Trophoblast cell (in vitro differentiated cells and primary cell): Measurements from ENCODE around the gene KLHL12.

ENCODE experiments used
- DNase-seq, 2 donors: peaks; one replicate each; pipeline ENCODE4 v3.0.0-alpha.2; 2016
- H2AFZ ChIP-seq: 2 replicates; pipeline ENCODE4 v1.6.1; 2013; ENCODE audit warnings: low read length, moderate library complexity, mild to moderate bottlenecking; ENCODE audit not compliant: insufficient read depth, poor library complexity
- H2AK5ac ChIP-seq: 2 replicates; pipeline ENCODE4 v1.6.1; 2013; ENCODE audit warnings: mild to moderate bottlenecking, low read length
- H2BK120ac ChIP-seq: 2 replicates; pipeline ENCODE4 v1.6.1; 2013; ENCODE audit warnings: low read length, mild to moderate bottlenecking, moderate library complexity; ENCODE audit not compliant: insufficient read depth, poor library complexity
- H2BK12ac ChIP-seq: 2 replicates; pipeline ENCODE4 v1.6.1; 2013; ENCODE audit warnings: mild to moderate bottlenecking, low read length, moderate library complexity
- H2BK5ac ChIP-seq: 2 replicates; pipeline ENCODE4 v1.6.1; 2013; ENCODE audit warnings: low read length, low read depth, moderate library complexity, mild to moderate bottlenecking; ENCODE audit not compliant: poor library complexity
- H3K14ac ChIP-seq: 2 replicates; pipeline ENCODE4 v1.6.1; 2013; ENCODE audit warnings: mild to moderate bottlenecking, low read length
- H3K18ac ChIP-seq: 2 replicates; pipeline ENCODE4 v1.6.1; 2013; ENCODE audit warnings: mild to moderate bottlenecking, low read length
- H3K23ac ChIP-seq: 2 replicates; pipeline ENCODE4 v1.6.1; 2013; ENCODE audit warnings: low read length
- H3K27ac ChIP-seq: 2 replicates; pipeline ENCODE4 v1.5.1; 2013; ENCODE audit warnings: low read depth, mild to moderate bottlenecking, inconsistent platforms, low read length, moderate library complexity
- H3K27me3 ChIP-seq: 2 replicates; pipeline ENCODE4 v1.6.1; 2013; ENCODE audit warnings: inconsistent platforms, mild to moderate bottlenecking, low read length, moderate library complexity; ENCODE audit not compliant: insufficient read depth
- H3K36me3 ChIP-seq, 2 experiments: 1 replicate in 1 of 2; 2 replicates in 1 of 2; pipeline ENCODE4 v1.6.1; 2013; ENCODE audit warnings: low read length in 2 of 2, mild to moderate bottlenecking in 2 of 2, moderate library complexity in 1 of 2; ENCODE audit not compliant: insufficient read depth in 2 of 2, control insufficient read depth in 1 of 2
- H3K4ac ChIP-seq: 2 replicates; pipeline ENCODE4 v1.6.1; 2013; ENCODE audit warnings: low read depth, mild to moderate bottlenecking, low read length, moderate library complexity
- H3K4me1 ChIP-seq, 2 experiments: 1 replicate in 1 of 2; 2 replicates in 1 of 2; pipeline ENCODE4 v1.6.1; 2013; ENCODE audit warnings: low read length in 2 of 2, mild to moderate bottlenecking in 2 of 2, moderate library complexity in 1 of 2; ENCODE audit not compliant: insufficient read depth in 2 of 2, control insufficient read depth in 1 of 2
- H3K4me2 ChIP-seq: 2 replicates; pipeline ENCODE4 v1.6.1; 2013; ENCODE audit warnings: inconsistent platforms, mild to moderate bottlenecking, low read length, moderate library complexity
- H3K4me3 ChIP-seq: 2 replicates; pipeline ENCODE4 v1.5.1; 2013; ENCODE audit warnings: mild to moderate bottlenecking, low read depth, low read length, inconsistent platforms
- H3K79me1 ChIP-seq: one replicate; pipeline ENCODE4 v1.6.1; 2013; ENCODE audit warnings: low read length
- H3K79me2 ChIP-seq: 2 replicates; pipeline ENCODE4 v1.6.1; 2013; ENCODE audit warnings: low read length, mild to moderate bottlenecking; ENCODE audit not compliant: control insufficient read depth, insufficient read depth, poor library complexity
- H3K9ac ChIP-seq: 2 replicates; pipeline ENCODE4 v1.6.1; 2013; ENCODE audit warnings: mild to moderate bottlenecking, low read length
- H3K9me3 ChIP-seq: 2 replicates; pipeline ENCODE4 v1.6.1; 2013; ENCODE audit warnings: low read depth, mild to moderate bottlenecking, control low read depth, inconsistent platforms, low read length; ENCODE audit not compliant: insufficient read depth
- H4K12ac ChIP-seq: 2 replicates; pipeline ENCODE4 v1.6.1; 2013; ENCODE audit warnings: low read depth, mild to moderate bottlenecking, low read length, moderate library complexity
- H4K8ac ChIP-seq: 2 replicates; pipeline ENCODE4 v1.6.1; 2013; ENCODE audit warnings: low read depth, mild to moderate bottlenecking, low read length, moderate library complexity
- H4K91ac ChIP-seq: one replicate; pipeline ENCODE4 v1.6.1; 2013; ENCODE audit warnings: low read depth, mild to moderate bottlenecking, low read length, moderate library complexity
- WGBS: extraction: QIAGEN DNeasy Blood & Tissue Kit; methylation state at CpG from one replicate; pipeline ENCODE4 v1.1.7; 2013; ENCODE audit warnings: missing lambda C conversion rate; ENCODE audit not compliant: insufficient read length, insufficient coverage; ENCODE audit errors: extremely low coverage; 5-methylcytosine and 5-hydroxymethylcytosine counted together

The KLHL12 gene

DNA sequence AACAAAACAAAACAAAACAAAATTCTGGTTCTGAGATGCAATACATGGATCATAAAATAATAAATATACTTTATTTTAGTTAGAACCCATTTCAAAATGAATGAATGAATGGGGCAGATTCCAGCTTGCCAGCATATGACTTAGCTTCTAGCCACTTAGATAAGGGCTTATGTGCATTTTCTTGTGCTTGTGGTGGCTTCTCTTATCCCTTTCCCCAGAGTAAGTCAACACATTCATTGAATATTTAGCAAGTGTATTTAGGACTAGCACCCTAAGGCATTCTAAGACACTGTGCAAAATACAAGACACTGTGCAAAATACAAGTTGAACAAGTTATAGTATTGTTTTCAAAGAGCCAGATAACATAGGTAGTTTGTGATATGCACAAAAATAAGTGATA is 26.4 kb upstream of the KLHL12 start:
- Histone ChIP-seq H3K9ac (no peak overlapping the region), H3K79me2 (peaks cover 9% of the 10 kb centered on the region), H2AFZ (no peak overlapping the region), H3K23ac (no peak overlapping the region), H2BK120ac (no peak overlapping the region), H3K4me1 (peaks cover 0 to 5% of the 10 kb centered on the region in 2 experiments), H3K27me3 (no peaks in the 10 kb centered on the region), H3K79me1 (peaks cover 7% of the 10 kb centered on the region), H2BK12ac (no peak overlapping the region), H4K91ac (no peak overlapping the region), H3K4me2 (no peak overlapping the region), H3K18ac (no peak overlapping the region), H3K9me3 (no peaks in the 10 kb centered on the region), H3K27ac (no peak overlapping the region), H3K14ac (no peak overlapping the region), H4K8ac (no peak overlapping the region), H3K36me3 (peaks cover 11 to 22% of the 10 kb centered on the region in 2 experiments), H2BK5ac (no peak overlapping the region), H3K4me3 (no peak overlapping the region), H4K12ac (no peak overlapping the region), H2AK5ac (no peak overlapping the region), H3K4ac (no peak overlapping the region)
- peak; percentile 40 to 71 for DNase-seq

DNA sequence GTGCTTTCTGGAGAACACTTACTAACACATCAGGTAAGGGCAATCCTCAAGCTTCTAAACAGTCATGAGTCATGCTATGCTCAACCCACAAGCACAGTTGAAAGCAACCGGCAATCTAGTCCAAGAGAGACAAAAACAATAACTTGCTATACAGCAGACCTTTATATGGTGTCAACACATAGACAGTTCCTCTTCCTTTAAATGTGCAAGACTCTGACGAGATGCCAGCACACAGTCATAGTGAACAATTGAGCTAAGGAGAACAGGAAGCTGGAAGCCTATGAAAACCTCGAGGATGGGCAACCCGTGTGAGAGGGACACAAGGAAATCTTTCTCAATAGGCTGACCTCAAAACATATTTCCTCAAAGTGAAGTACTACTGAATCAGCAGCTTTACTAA is 25.8 kb upstream of the KLHL12 start:
- Histone ChIP-seq H2BK120ac (no peak overlapping the region), H3K9me3 (no peaks in the 10 kb centered on the region)
- no CpG with 5 or more reads among the region's 4 CpGs for WGBS

DNA sequence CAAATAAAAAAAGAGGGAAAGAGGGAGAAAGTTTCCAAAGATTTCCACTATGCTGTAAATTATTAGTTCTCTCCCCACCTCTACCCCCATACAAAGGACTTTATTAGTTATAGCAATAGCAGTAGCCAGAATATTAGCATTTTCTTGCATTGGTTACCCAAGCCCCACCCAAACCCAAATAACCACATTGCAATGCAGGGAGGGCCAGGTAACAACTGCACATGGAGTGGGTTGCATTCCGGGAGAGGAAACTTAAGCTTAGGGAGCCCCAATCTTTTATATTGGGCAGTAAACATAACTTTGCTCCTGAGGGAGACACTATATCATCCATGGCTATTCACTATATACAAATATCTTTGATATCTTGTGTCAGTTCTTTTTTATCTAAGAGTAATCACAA is 25.1 kb upstream of the KLHL12 start:
- no peak overlapping the region for H2BK120ac ChIP-seq
- WGBS, result no CpG with 5 or more reads among the region's 1 CpG
- H2AK5ac ChIP-seq, result no peak overlapping the region
- H2AFZ ChIP-seq, result no peak overlapping the region
- peak overlapping the region; percentile 67 for H3K4ac ChIP-seq
- H3K4me1 ChIP-seq, result peaks cover 0 to 3% of the 10 kb centered on the region in 2 experiments
- no peak overlapping the region for H3K4me3 ChIP-seq
- H3K9me3 ChIP-seq, result no peaks in the 10 kb centered on the region
- no peak overlapping the region for H4K8ac ChIP-seq
- H3K27me3 ChIP-seq, result no peaks in the 10 kb centered on the region
- no peak overlapping the region for H3K18ac ChIP-seq
- no peak overlapping the region for H2BK12ac ChIP-seq
- H3K4me2 ChIP-seq, result no peak overlapping the region
- H3K27ac ChIP-seq, result no peak overlapping the region
- no peak overlapping the region for H3K9ac ChIP-seq
- H3K14ac ChIP-seq, result no peak overlapping the region
- no peak overlapping the region for H3K23ac ChIP-seq
- H4K91ac ChIP-seq, result no peak overlapping the region
- no peak for DNase-seq
- peaks cover 14 to 27% of the 10 kb centered on the region in 2 experiments for H3K36me3 ChIP-seq
- no peaks in the 10 kb centered on the region for H3K79me1 ChIP-seq
- no peak overlapping the region for H2BK5ac ChIP-seq
- H3K79me2 ChIP-seq, result peaks cover 2% of the 10 kb centered on the region
- H4K12ac ChIP-seq, result no peak overlapping the region

More for the DNA sequence above, 25.8 kb upstream of the KLHL12 start:
- H3K4me3 ChIP-seq, result no peak overlapping the region
- H3K4me2 ChIP-seq, result no peak overlapping the region
- H3K23ac ChIP-seq, result no peak overlapping the region
- peaks cover 6% of the 10 kb centered on the region for H3K79me2 ChIP-seq
- no peak overlapping the region for H3K14ac ChIP-seq
- H3K36me3 ChIP-seq, result peaks cover 14 to 27% of the 10 kb centered on the region in 2 experiments
- peaks cover 0 to 5% of the 10 kb centered on the region in 2 experiments for H3K4me1 ChIP-seq
- H3K9ac ChIP-seq, result no peak overlapping the region
- H2AFZ ChIP-seq, result no peak overlapping the region
- no peak overlapping the region for H4K91ac ChIP-seq
- H3K4ac ChIP-seq, result no peak overlapping the region
- no peak overlapping the region for H2BK12ac ChIP-seq
- no peaks in the 10 kb centered on the region for H3K27me3 ChIP-seq
- no peak overlapping the region for H2AK5ac ChIP-seq
- H3K79me1 ChIP-seq, result peaks cover 4% of the 10 kb centered on the region
- H3K27ac ChIP-seq, result no peak overlapping the region
- no peak overlapping the region for H3K18ac ChIP-seq
- no peak overlapping the region for H4K8ac ChIP-seq
- H2BK5ac ChIP-seq, result no peak overlapping the region
- H4K12ac ChIP-seq, result no peak overlapping the region
- DNase-seq, result peak; percentile 31 to 59

DNA sequence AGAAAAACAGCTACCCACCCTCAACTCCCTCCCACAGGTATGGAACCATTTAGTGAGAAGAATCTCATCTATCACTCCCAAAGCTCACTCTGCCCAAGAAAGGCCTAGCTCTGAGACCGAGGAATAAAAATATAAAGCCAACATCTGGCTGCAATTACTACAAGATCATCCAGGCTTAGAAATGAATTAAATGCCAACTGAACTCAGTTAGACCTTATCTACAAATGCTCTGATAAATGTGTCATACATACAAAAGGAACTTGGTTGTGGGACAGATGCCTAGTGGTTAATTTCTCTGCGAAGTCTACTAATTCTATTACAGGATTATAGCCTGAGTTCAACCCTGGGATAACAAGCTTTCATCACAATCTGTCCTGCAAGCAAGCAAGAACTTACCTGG is 24.4 kb upstream of the KLHL12 start:
- Histone ChIP-seq H2AK5ac (no peak overlapping the region), H2BK12ac (no peak overlapping the region), H3K14ac (no peak overlapping the region), H3K4me3 (no peak overlapping the region), H3K4ac (no peak overlapping the region), H3K9ac (no peak overlapping the region), H2AFZ (no peak overlapping the region), H2BK5ac (no peak overlapping the region), H4K12ac (no peak overlapping the region), H3K36me3 (peaks cover 17 to 32% of the 10 kb centered on the region in 2 experiments), H4K91ac (no peak overlapping the region), H3K18ac (no peak overlapping the region), H3K23ac (no peak overlapping the region), H3K27ac (no peak overlapping the region), H3K27me3 (no peaks in the 10 kb centered on the region), H3K9me3 (no peaks in the 10 kb centered on the region), H3K79me1 (no peaks in the 10 kb centered on the region), H3K79me2 (peaks cover 2% of the 10 kb centered on the region), H4K8ac (no peak overlapping the region), H3K4me1 (no peaks in the 10 kb centered on the region), H3K4me2 (no peak overlapping the region), H2BK120ac (no peak overlapping the region)
- WGBS, result no CpG with 5 or more reads among the region's 2 CpGs
- no peak for DNase-seq
